Spleen (tissue), 13 donors: Measurements from ENCODE around the gene MROH7. TPM values are rescaled to one million over a fixed set of nuclear protein-coding genes. Genes with fewer than 3 reads are reported as not detected.

Source experiments
- DNase-seq: peaks from one replicate; pipeline ENCODE4 v3.0.0-alpha.2; 2020
- H3K27ac ChIP-seq, 8 donors: fragments of 200-600 bp; sonication (generic) in 7 of 8; 1 replicate in 4 of 8; 2 replicates in 4 of 8; pipeline versions ENCODE4 v1.5.0 to v1.8.0; 2016 to 2021; ENCODE audit warnings: inconsistent platforms in 4 of 8, mild to moderate bottlenecking in 4 of 8, moderate library complexity in 1 of 8
- H3K27me3 ChIP-seq, 7 donors: fragments of 200-600 bp; sonication (generic) in 6 of 7; replicated peaks in 1 of 7; 1 replicate in 4 of 7; 2 replicates in 3 of 7; pipeline versions ENCODE4 v1.5.0 to v1.8.0; 2016 to 2021; ENCODE audit warnings: inconsistent platforms in 3 of 7, mild to moderate bottlenecking in 1 of 7
- H3K36me3 ChIP-seq, 6 donors: fragments of 200-600 bp; sonication (generic) in 5 of 6; 1 replicate in 4 of 6; 2 replicates in 2 of 6; pipeline versions ENCODE4 v1.5.0 to v1.8.0; 2016 to 2021; ENCODE audit warnings: inconsistent platforms in 2 of 6
- H3K4me1 ChIP-seq, 6 donors: fragments of 200-600 bp; sonication (generic) in 5 of 6; 1 replicate in 3 of 6; 2 replicates in 3 of 6; pipeline versions ENCODE4 v1.5.0 to v1.8.0; 2016 to 2021; ENCODE audit warnings: inconsistent platforms in 3 of 6
- H3K4me3 ChIP-seq, 8 donors: fragments of 200-600 bp; sonication (generic) in 7 of 8; 1 replicate in 4 of 8; 2 replicates in 4 of 8; pipeline versions ENCODE4 v1.5.0 to v1.8.0; 2016 to 2021; ENCODE audit warnings: inconsistent platforms in 4 of 8, mild to moderate bottlenecking in 4 of 8, moderate library complexity in 2 of 8
- H3K9me3 ChIP-seq, 8 donors: fragments of 200-600 bp; sonication (generic) in 7 of 8; 1 replicate in 4 of 8; 2 replicates in 4 of 8; pipeline versions ENCODE4 v1.5.0 to v1.8.0; 2016 to 2021; ENCODE audit warnings: inconsistent platforms in 4 of 8
- POLR2A ChIP-seq, 3 donors: fragments of 450-650 bp; IDR thresholded peaks; one replicate each; pipeline ENCODE4 v1.5.1; 2017; ENCODE audit warnings: antibody characterized with exemption in 3 of 3, mild to moderate bottlenecking in 1 of 3
- POLR2AphosphoS5 ChIP-seq, 3 donors: sonication (generic); formaldehyde crosslinking; IDR thresholded peaks; one replicate each; pipeline ENCODE4 v1.5.1; 2017; ENCODE audit warnings: antibody characterized with exemption in 3 of 3
- WGBS, 5 donors: extraction: QIAGEN DNeasy Blood & Tissue Kit in 3 of 5; methylation state at CpG; one replicate each; pipeline versions ENCODE4 v1.1.5 to v1.1.7; 2013 to 2018; 5-methylcytosine and 5-hydroxymethylcytosine counted together
- intact Hi-C: fragments of 100-400 bp; cut with DNase I; formaldehyde crosslinking; loops from one replicate; pipeline ENCODE4 v1.15.0; 2023; ENCODE audit warnings: low total_unique reads
- long read RNA-seq, 2 donors: transcript quantifications; one replicate each; lab custom pipeline, GENCODE V29; 2026
- polyA plus RNA-seq, 3 donors: library from polyadenylated mRNA; stranded (reverse); fragments of 200-250 nt; gene quantifications; one replicate each; pipeline ENCODE4 v1.2.1, GENCODE V29; 2013
- total RNA-seq, 7 donors: library from RNA; depleted of rRNA in 3 of 7; stranded (reverse); fragments of >200 nt in 3 of 7; fragmentation: NEBNext Ultra II Directional in 4 of 7; extraction: Animal tissue kit (Norgen Biotek cat#: 25700) in 4 of 7; gene quantifications; one replicate each; pipeline versions ENCODE4 v1.1.0 to v1.2.1, GENCODE V29; 2016 to 2021
- TF ChIP-seq, protein P1 (sequence below), 11 experiments: fragments of 200-600 bp in 7 of 11; fragments of 450-650 bp in 4 of 11; sonication (generic) in 4 of 11; IDR thresholded peaks in 8 of 11; conservative IDR thresholded peaks in 3 of 11; 1 replicate in 7 of 11; 2 replicates in 4 of 11; pipeline versions ENCODE4 v1.4.0 to v1.8.0; 2016 to 2021; ENCODE audit warnings: antibody characterized with exemption in 11 of 11, inconsistent platforms in 4 of 11, mild to moderate bottlenecking in 1 of 11
- donor health status: healthy with polysubstance abuse.
- donor health status: DM: no; HTN: no; CAD: no; lungs with moderate emphysema.
- donor health status: DM: no; HTN: no; CAD: no.
- donor health status: Bipolar disorder and iron deficiency.
- donor health status: healthy.
- donor health status: DM: no; HTN: no; CAD: no.
- donor health status: DM: yes; HTN: yes; CAD: no.

MROH7 gene
- 1 to 10 TPM; 1.1 to 3.6 (median 1.6) TPM for total RNA-seq
- 1 to 10 TPM in 1 of 3 donors, under 1 TPM in 2; 0.36 to 1.2 (median 0.58) TPM for polyA plus RNA-seq
- long read RNA-seq, donor 1 = 0 reads
- long read RNA-seq, donor 2 = 0 reads

DNA sequence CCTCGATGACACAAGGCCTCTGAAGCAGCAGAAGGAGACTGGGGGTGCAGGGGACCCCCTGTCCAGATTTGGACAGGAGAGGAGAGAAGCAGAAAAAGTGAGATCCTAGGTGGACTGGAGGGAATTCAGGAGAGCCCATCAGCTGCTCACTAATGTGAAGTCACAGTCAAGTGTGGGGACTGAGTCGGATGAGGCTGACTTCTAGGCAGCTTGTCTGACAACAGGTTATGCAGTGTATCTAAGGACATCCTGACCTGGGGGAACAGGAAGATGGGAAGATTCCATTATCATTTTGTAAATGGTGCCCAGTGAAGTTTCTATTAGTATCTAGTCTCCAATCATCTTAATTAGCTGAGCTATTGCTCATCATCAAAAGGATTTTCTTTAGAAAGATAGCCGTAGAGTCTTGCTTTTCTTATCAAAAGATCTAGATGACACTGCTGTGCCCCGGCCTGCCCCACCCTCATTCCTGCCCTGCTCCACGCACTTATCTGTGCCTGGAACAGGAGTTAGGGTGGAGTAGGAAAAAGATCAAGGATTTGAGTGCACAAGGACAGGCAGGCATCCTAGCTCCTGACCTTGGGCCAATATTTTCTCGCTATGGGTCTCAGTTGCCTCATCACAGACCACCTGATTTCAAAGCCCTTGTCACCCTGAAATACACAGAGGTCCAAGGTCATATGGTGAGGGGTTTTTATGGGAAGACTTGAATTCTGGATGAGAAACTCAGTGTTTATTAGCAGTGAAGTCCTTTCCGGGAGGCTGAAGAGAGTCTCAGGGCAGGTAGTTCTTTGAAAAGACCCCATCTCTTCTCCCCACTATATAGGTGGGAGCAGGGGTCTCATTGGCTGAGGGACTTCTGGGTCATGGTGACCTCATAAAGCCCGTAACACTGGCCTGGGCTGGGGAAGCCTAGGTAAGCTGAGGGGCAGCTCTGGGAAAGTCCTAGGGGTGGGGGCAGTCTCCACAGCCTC lies at the start of gene MROH7:
TSS of gene MROH7 (plus strand) at position 924 of the 974 bp plus-strand sequence. CDS start 11,141 bp downstream, outside the sequence.
- H3K4me1 ChIP-seq = peaks cover 0 to 5% (median 0%) of the 10 kb centered on the region in 6 donors

DNA sequence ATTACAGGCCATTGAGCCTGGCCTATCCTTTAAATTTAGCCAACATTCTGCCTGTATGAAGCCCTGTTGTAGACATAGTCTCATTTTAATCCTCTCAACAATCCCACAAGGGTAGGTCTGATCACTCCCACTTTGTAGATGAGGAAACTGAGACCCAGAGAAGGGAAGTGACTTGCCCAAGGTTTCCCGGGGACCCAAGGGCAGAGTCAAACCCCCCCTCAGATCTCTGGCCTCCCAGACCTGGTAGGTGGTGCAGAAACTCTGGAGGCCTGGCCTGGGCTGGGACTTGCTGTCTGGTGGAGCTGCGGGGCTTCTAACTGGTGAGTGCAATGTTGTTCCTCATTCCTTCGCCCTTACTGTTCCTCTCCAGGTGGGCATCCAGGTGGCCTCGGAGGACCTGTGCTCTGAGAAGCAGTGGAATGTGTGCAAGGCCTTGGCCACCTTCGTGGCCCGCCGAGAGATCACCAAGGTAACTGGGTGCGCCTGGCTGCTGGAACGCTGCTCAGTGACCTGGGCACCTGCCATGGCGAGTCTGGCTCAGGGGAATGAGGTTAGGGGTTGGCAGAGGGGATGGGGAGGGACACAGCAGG lies 47.9 kb upstream of the MROH7 start:
- intact Hi-C loops = no loop called here
- no peak overlapping the region for H3K27ac ChIP-seq
- H3K36me3 ChIP-seq = peaks cover 0 to 11% (median 0%) of the 10 kb centered on the region in 6 donors
- H3K9me3 ChIP-seq = no peaks in the 10 kb centered on the region
- WGBS, 5 donors = 84 to 93% (median 87%) methylated on average over 8 to 10 of the region's 10 CpGs
- H3K27me3 ChIP-seq = no peaks in the 10 kb centered on the region
- TF ChIP-seq, protein P1, sequence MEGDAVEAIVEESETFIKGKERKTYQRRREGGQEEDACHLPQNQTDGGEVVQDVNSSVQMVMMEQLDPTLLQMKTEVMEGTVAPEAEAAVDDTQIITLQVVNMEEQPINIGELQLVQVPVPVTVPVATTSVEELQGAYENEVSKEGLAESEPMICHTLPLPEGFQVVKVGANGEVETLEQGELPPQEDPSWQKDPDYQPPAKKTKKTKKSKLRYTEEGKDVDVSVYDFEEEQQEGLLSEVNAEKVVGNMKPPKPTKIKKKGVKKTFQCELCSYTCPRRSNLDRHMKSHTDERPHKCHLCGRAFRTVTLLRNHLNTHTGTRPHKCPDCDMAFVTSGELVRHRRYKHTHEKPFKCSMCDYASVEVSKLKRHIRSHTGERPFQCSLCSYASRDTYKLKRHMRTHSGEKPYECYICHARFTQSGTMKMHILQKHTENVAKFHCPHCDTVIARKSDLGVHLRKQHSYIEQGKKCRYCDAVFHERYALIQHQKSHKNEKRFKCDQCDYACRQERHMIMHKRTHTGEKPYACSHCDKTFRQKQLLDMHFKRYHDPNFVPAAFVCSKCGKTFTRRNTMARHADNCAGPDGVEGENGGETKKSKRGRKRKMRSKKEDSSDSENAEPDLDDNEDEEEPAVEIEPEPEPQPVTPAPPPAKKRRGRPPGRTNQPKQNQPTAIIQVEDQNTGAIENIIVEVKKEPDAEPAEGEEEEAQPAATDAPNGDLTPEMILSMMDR (IDR thresholded peaks at IDR 0.05 in 8 of 11, conservative IDR thresholded peaks at IDR 0.05 in 3 of 11) = no peak
- TF ChIP-seq POLR2A (IDR thresholded peaks at IDR 0.05) (no peak), POLR2AphosphoS5 (IDR thresholded peaks at IDR 0.05) (no peak)
- peak; percentile 52 for DNase-seq
- H3K4me1 ChIP-seq = no peaks in the 10 kb centered on the region
- no peak overlapping the region for H3K4me3 ChIP-seq

More for the DNA sequence above, at the start of gene MROH7:
- Histone ChIP-seq H3K27ac (no peak within 1 kb of the TSS), H3K36me3 (no peaks in the 10 kb centered on the region), H3K27me3 (peaks cover 0 to 12% (median 0%) of the 10 kb centered on the region in 7 donors), H3K4me3 (no peak within 1 kb of the TSS), H3K9me3 (peaks cover 7 to 38% (median 28%) of the 10 kb centered on the region in 8 donors)
- intact Hi-C loops = no loop called here
- WGBS, 5 donors = 68 to 92% (median 79%) methylated on average over 7 to 8 of the region's 8 CpGs
- DNase-seq = no peak
- TF ChIP-seq POLR2A (IDR thresholded peaks at IDR 0.05) (no peak), POLR2AphosphoS5 (IDR thresholded peaks at IDR 0.05) (no peak)
- TF ChIP-seq, protein P1 (IDR thresholded peaks at IDR 0.05 in 8 of 11, conservative IDR thresholded peaks at IDR 0.05 in 3 of 11) = no peak

DNA sequence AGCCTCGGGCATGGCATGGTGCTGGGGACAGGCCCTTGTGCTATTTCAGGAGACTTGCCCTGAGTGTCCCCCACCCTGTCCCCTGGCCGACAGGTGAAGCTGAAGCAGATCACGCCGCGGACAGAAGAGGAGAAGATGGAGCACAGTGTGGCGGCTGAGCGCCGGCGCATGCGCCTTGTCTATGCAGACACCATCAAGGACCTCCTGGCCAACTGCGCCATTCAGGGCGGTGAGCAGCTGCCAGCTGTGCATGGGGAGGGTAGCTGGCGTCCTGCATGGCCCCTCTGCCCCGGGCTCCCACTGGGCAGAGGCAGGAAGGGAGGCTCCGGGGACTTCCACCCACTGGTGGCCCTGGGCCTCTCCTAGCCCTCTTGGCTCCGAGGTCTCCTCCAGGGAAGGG lies 47.1 kb upstream of the MROH7 start:
- H3K4me3 ChIP-seq = no peak overlapping the region
- no peaks in the 10 kb centered on the region for H3K4me1 ChIP-seq
- no peaks in the 10 kb centered on the region for H3K27me3 ChIP-seq
- TF ChIP-seq POLR2A (IDR thresholded peaks at IDR 0.05) = no peak
- TF ChIP-seq POLR2AphosphoS5 (IDR thresholded peaks at IDR 0.05) = no peak
- TF ChIP-seq, protein P1 (IDR thresholded peaks at IDR 0.05 in 8 of 11, conservative IDR thresholded peaks at IDR 0.05 in 3 of 11) = no peak
- no peak overlapping the region for H3K27ac ChIP-seq
- no peaks in the 10 kb centered on the region for H3K9me3 ChIP-seq
- WGBS, 5 donors = 88 to 94% (median 92%) methylated on average over 15 to 16 of the region's 16 CpGs
- intact Hi-C loops = no loop called here
- H3K36me3 ChIP-seq = peaks cover 0 to 11% (median 0%) of the 10 kb centered on the region in 6 donors
- peak; percentile 69 for DNase-seq
